HepG2 (cell line): Measurements from ENCODE around the gene APOBEC3B. TPM values are rescaled to one million over a fixed set of nuclear protein-coding genes. Genes with fewer than 3 reads are reported as not detected.

Source experiments
- ATAC-seq: fragments of 200-7000 bp; cut with Tn5 transposase; 3 replicates; pipeline ENCODE4 v1.9.1; 2020; ENCODE audit warnings: mild to moderate bottlenecking, moderate library complexity
- BruUV-seq: library from RNA; stranded (reverse); fragments of 400-500 nt; replicated peaks from 2 replicates; lab custom pipeline; 2021; lab: Mats Ljungman, UMichigan
- CTCF ChIA-PET: fragments of 300-600 bp; formaldehyde crosslinking; extraction: SDS; loops from one replicate; lab custom pipeline; 2021; ENCODE audit warnings: low total read pairs, inconsistent platforms, low intra/inter-chr PET ratio; lab: Yijun Ruan, JAX
- POLR2A ChIA-PET: fragments of 350-600 bp; sonication (Branson Sonifier 250); formaldehyde crosslinking; loops from one replicate; lab custom pipeline; 2020; ENCODE audit warnings: antibody characterized with exemption, inconsistent platforms; lab: Yijun Ruan, JAX
- DNase-seq: peaks from one replicate; pipeline ENCODE4 v3.0.0-alpha.2; 2015; ENCODE audit warnings: low spot score
- FAIRE-seq: peaks from 3 replicates; lab custom pipeline; 2011; peaks lifted over from hg19 to GRCh38; lab: Jason Lieb, UNC
- H2AFZ ChIP-seq: one replicate; pipeline ENCODE4 v1.6.1; 2011; ENCODE audit warnings: low read length, inconsistent platforms
- H3K27ac ChIP-seq: fragments of 300-600 bp; 3 replicates; pipeline ENCODE4 v1.8.0; 2011; ENCODE audit warnings: mixed run types, mild to moderate bottlenecking, mixed read lengths, low read length, inconsistent platforms; ENCODE audit not compliant: insufficient read depth; ENCODE audit errors: extremely low read length
- H3K27me3 ChIP-seq, 2 experiments: fragments of 200-600 bp in 1 of 2; 2 replicates in 1 of 2; 3 replicates in 1 of 2; pipeline versions ENCODE4 v1.6.0 to v1.8.0; 2011; ENCODE audit warnings: low read length in 2 of 2, mild to moderate bottlenecking in 2 of 2, moderate library complexity in 2 of 2, inconsistent platforms in 1 of 2; ENCODE audit not compliant: insufficient read depth in 2 of 2, control insufficient read depth in 1 of 2
- H3K36me3 ChIP-seq, 2 experiments: fragments of 200-600 bp in 1 of 2; replicated peaks in 1 of 2; 2 replicates in 1 of 2; 3 replicates in 1 of 2; pipeline versions ENCODE4 v1.5.1 to v1.8.0; 2011; ENCODE audit warnings: low read length in 2 of 2, inconsistent platforms in 1 of 2; ENCODE audit not compliant: insufficient read depth in 2 of 2, control insufficient read depth in 1 of 2
- H3K4me1 ChIP-seq: 2 replicates; pipeline ENCODE4 v1.5.1; 2012; ENCODE audit warnings: low read length, inconsistent platforms; ENCODE audit not compliant: insufficient read depth
- H3K4me2 ChIP-seq: 2 replicates; pipeline ENCODE4 v1.6.0; 2011; ENCODE audit warnings: low read depth, low read length, inconsistent platforms
- H3K4me3 ChIP-seq, 3 experiments: fragments of 200-600 bp in 1 of 3; sonication (generic), shearing (Covaris generic) in 1 of 3; replicated peaks in 1 of 3; 2 replicates each; pipeline ENCODE4 v1.5.1; 2011 to 2016; ENCODE audit warnings: low read length in 3 of 3, inconsistent platforms in 2 of 3, low read depth in 2 of 3, mild to moderate bottlenecking in 2 of 3, control low read depth in 1 of 3, mixed read lengths in 1 of 3; ENCODE audit not compliant: insufficient read depth in 1 of 3
- H3K79me2 ChIP-seq: one replicate; pipeline ENCODE4 v1.6.1; 2011; ENCODE audit warnings: low read length, inconsistent platforms; ENCODE audit not compliant: insufficient read depth
- H3K9ac ChIP-seq: 2 replicates; pipeline ENCODE4 v1.6.0; 2011; ENCODE audit warnings: mild to moderate bottlenecking, low read depth, low read length, inconsistent platforms; ENCODE audit not compliant: insufficient read depth
- H3K9me3 ChIP-seq: 2 replicates; pipeline ENCODE4 v1.5.1; 2012; ENCODE audit warnings: mild to moderate bottlenecking, low read length
- H4K20me1 ChIP-seq: 2 replicates; pipeline ENCODE4 v1.6.0; 2011; ENCODE audit warnings: inconsistent platforms, mild to moderate bottlenecking, low read length, moderate library complexity; ENCODE audit not compliant: insufficient read depth
- NFE2 ChIP-seq: sonication (generic); formaldehyde crosslinking; IDR thresholded peaks from 2 replicates; pipeline ENCODE4 v1.4.0; 2020; ENCODE audit warnings: missing genetic modification reagents
- NFKB2 ChIP-seq: sonication (generic); formaldehyde crosslinking; IDR thresholded peaks from 2 replicates; pipeline ENCODE4 v1.4.0; 2020; ENCODE audit warnings: missing genetic modification reagents, borderline replicate concordance
- PAXIP1 ChIP-seq: sonication (generic); formaldehyde crosslinking; conservative IDR thresholded peaks from 2 replicates; pipeline ENCODE4 v1.4.0; 2020; ENCODE audit warnings: mild to moderate bottlenecking, missing genetic modification reagents, moderate library complexity
- RBM39 ChIP-seq: fragments of 200-400 bp; formaldehyde crosslinking; IDR thresholded peaks from one replicate; pipeline ENCODE4 v1.6.1; 2018; ENCODE audit warnings: antibody characterized with exemption, mild to moderate bottlenecking, low read depth, low read length; ENCODE audit not compliant: poor library complexity, severe bottlenecking
- TMF1 ChIP-seq: sonication (generic); formaldehyde crosslinking; IDR thresholded peaks from 2 replicates; pipeline ENCODE4 v1.8.1; 2022; ENCODE audit warnings: low read depth, missing genetic modification reagents
- ZNF350 ChIP-seq: sonication (generic); formaldehyde crosslinking; IDR thresholded peaks from 2 replicates; pipeline ENCODE4 v1.4.0; 2020; ENCODE audit warnings: mild to moderate bottlenecking, low read depth, missing genetic modification reagents, borderline replicate concordance
- ZNF639 ChIP-seq: conservative IDR thresholded peaks from 2 replicates; pipeline ENCODE4 v1.6.1; 2018; ENCODE audit warnings: missing genetic modification reagents
- WGBS: methylation state at CpG from one replicate; pipeline ENCODE4 v1.1.6; 2017; ENCODE audit warnings: low lambda C conversion rate; 5-methylcytosine and 5-hydroxymethylcytosine counted together
- in situ Hi-C: cut with HindIII; loops from 2 replicates; pipeline ENCODE4 v1.10.0; 2017; ENCODE audit warnings: low pct_unique_long_range_greater_than_20kb; ENCODE audit not compliant: extremely low pct_ligation_motif_present
- intact Hi-C: fragments of 100-400 bp; cut with micrococcal nuclease; formaldehyde crosslinking; loops from one replicate; pipeline ENCODE4 v1.10.0; 2022; ENCODE audit not compliant: unreplicated experiment
- polyA plus RNA-seq, 8 experiments: library from polyadenylated mRNA; depleted of rRNA in 3 of 8; stranded (reverse) in 7 of 8; unstranded in 1 of 8; fragments of >200 nt; fragmentation: Illumina TruSeq in 4 of 8; extraction: Trizol in 4 of 8; gene quantifications; 2 replicates each; pipeline versions ENCODE4 v1.2.1 to v1.2.3, GENCODE V29; 2011 to 2016; ENCODE audit warnings: low read depth in 4 of 8, missing spikeins in 1 of 8, mixed read lengths in 1 of 8; ENCODE audit not compliant: insufficient read depth in 1 of 8
- total RNA-seq, 5 experiments: library from RNA; depleted of rRNA; stranded (reverse); fragments of >200 nt; fragmentation: Illumina TruSeq; extraction: Trizol; gene quantifications; 2 replicates each; pipeline ENCODE4 v1.2.3, GENCODE V29; 2016; ENCODE audit warnings: low read depth in 1 of 5

APOBEC3B gene
- total and polyA plus RNA-seq, 2 of the 13 experiments (the other 11 are each of a cell fraction or from before 2014, with no cell fraction given), result 6.7 to 8.8 TPM

GRCh38 chr22:38964306-38964705, 17.8 kb upstream of the APOBEC3B start:
- FAIRE-seq (no peak), DNase-seq (no peak), ATAC-seq (no peak)
- Histone ChIP-seq H3K4me3 (peak overlapping the region in 1 of 3 experiments; percentile 48; a peak in 1 of 6 replicates), H3K9ac (no peak overlapping the region), H3K27me3 (peaks cover 6 to 23% of the 10 kb centered on the region in 2 experiments; a peak in 4 of 5 replicates), H3K79me2 (no peaks in the 10 kb centered on the region), H2AFZ (no peak overlapping the region), H3K36me3 (no peaks in the 10 kb centered on the region), H3K4me1 (peaks cover 26% of the 10 kb centered on the region), H3K4me2 (peak overlapping the region; percentile 75), H4K20me1 (no peaks in the 10 kb centered on the region), H3K9me3 (no peaks in the 10 kb centered on the region), H3K27ac (no peak overlapping the region)
- TF ChIP-seq NFKB2 (CRISPR knock-in tag) (0 out of 2 replicates have a peak, but pooled peaks have one; percentile 32), RBM39 (no peak), PAXIP1 (0 out of 2 replicates have a peak, but pooled peaks have one; percentile 1), NFE2 (no peak), ZNF639 (CRISPR knock-in tag) (no peak), ZNF350 (CRISPR knock-in tag) (0 out of 2 replicates have a peak, but pooled peaks have one; percentile 5), TMF1 (CRISPR knock-in tag) (no peak)
- no CpG with 5 or more reads among the region's 7 CpGs for WGBS
- in situ Hi-C loops, result no loop called here
- no TSS peak for BruUV-seq
- ChIA-PET POLR2A (no interaction called here), CTCF (no interaction called here)
- intact Hi-C loops, result no loop called here
